GM12872 (cell line): ENCODE results near the gene IGSF21.

Experiments used
- TF ChIP-seq, protein P1 (sequence below): IDR thresholded peaks from 3 replicates; pipeline ENCODE4 v1.5.1; 2011; ENCODE audit warnings: low read depth, mild to moderate bottlenecking, low read length, moderate library complexity; ENCODE audit not compliant: insufficient read depth

IGSF21 gene

DNA sequence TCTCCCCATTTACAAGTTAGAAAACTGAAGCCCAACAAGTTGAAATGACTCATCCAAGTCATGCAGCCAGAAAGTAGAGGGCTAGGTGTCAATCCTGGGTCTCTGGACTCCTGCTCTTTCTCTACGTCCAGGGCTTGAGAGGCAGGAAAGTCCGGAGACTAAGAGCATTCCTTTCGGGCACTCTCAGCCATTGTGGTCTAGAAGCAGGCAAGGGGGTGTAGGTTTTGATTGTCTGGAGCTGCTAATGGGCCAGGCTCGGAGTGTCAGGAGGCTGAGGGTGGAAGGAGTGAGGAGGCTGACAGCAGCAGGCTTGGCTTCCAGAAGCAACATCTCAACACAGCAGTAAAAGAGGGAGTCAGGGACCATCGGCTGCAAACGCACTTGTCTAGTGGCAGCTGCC lies 265.6 kb downstream of the IGSF21 start:
- TF ChIP-seq, protein P1, sequence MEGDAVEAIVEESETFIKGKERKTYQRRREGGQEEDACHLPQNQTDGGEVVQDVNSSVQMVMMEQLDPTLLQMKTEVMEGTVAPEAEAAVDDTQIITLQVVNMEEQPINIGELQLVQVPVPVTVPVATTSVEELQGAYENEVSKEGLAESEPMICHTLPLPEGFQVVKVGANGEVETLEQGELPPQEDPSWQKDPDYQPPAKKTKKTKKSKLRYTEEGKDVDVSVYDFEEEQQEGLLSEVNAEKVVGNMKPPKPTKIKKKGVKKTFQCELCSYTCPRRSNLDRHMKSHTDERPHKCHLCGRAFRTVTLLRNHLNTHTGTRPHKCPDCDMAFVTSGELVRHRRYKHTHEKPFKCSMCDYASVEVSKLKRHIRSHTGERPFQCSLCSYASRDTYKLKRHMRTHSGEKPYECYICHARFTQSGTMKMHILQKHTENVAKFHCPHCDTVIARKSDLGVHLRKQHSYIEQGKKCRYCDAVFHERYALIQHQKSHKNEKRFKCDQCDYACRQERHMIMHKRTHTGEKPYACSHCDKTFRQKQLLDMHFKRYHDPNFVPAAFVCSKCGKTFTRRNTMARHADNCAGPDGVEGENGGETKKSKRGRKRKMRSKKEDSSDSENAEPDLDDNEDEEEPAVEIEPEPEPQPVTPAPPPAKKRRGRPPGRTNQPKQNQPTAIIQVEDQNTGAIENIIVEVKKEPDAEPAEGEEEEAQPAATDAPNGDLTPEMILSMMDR, result no peak

DNA sequence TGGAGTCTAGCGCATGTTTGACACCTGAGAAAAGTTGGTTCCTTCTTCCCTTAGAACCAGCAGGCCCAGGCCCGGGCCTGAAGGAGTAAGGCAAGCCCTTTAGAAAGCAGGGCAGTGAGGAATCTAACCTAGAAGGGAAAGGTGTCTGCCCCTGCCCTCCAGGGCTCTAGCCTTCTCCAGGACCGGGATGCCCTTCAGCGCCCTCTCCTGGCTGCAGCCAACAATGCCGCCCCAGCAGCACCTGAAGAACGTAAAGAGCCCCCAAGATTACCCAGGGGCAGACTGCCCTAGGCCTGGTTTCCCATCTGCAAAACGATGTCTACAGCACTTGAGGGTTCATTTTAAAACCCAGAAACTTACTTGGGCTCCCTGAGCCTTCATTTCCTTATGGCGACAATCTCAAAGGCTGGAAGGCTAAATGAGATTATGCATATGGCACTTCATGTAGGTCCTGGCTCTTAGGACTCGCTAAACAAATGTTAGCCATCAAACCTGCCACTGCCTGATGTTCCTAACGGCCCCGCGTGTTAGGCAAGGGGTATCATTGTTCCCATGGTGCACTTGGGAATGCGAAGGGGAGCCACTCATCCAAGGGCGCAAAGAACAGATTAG lies 266.4 kb downstream of the IGSF21 start:
- TF ChIP-seq, protein P1, result peak; percentile 67

DNA sequence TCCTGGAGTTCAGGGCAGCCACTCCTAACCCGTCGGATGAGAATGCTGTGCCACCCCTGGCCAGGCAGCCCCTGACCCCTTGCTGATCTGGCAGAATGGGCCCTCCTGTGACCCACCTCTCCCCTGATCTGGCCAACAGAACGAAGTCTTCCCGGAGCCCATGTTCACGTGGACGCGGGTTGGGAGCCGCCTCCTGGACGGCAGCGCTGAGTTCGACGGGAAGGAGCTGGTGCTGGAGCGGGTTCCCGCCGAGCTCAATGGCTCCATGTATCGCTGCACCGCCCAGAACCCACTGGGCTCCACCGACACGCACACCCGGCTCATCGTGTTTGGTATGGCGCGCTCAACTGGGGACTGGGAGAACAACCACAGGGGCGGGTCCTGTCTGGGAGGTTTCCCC lies 269.1 kb downstream of the IGSF21 start:
- TF ChIP-seq, protein P1, result no peak

DNA sequence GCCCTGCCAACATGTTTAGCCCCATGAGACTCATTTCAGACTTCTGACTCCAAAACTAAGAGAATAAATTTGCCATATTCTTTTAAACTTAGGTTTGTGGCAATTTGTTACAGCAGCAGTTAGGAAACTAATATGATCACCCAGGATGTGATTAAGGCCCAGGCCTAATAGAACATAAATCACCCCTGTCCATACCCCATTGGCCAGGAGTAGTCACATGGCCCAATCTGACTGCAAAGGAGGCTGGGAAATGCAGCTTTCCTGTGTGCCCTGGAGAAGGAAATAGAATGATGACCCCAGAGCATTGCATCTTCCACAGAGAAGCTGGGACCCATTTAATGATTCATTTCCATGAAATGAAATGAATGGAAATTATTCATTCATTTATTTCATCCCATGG lies 272.7 kb downstream of the IGSF21 start:
- TF ChIP-seq, protein P1, result no peak

DNA sequence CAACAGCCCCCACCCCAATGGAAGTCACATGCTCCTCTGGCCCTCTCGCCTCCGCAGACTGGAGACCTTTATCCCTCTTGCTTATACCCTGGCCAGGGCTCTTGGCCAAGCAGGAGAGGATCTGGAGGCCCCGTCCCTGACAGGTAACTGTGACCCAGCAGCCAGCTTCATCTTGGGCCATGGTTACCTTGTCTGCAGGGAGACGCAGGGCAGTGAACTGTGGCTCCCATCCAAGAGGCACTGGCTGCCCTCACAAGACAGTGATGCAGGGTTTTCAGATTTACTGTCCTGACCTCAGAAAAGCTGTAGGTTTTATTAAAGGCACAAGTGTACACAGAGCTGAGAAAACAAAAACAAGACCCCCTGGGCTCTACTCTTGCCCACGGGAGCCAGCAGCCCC lies 276.5 kb downstream of the IGSF21 start:
- TF ChIP-seq, protein P1, result no peak

DNA sequence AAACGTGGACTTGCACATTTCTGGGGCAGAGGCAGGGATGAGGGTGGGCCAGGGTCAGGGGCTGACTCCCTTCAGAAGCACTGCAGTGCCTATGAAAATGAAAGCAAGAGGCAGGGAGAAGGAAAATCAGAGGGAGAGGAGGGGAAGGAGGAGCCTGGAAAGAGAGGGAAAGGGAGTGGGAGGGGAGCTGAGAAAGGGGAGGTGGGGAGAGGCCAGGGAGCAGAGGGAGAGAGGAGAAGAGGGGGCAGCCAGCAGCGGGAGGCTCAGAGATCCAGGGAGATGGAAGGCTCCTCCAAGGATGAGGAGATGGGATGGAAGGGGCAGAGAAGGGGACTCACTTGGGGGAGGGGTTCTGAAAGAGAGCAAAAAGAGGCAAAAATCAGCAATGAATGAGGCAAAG lies 276.9 kb downstream of the IGSF21 start:
- TF ChIP-seq, protein P1, result no peak

DNA sequence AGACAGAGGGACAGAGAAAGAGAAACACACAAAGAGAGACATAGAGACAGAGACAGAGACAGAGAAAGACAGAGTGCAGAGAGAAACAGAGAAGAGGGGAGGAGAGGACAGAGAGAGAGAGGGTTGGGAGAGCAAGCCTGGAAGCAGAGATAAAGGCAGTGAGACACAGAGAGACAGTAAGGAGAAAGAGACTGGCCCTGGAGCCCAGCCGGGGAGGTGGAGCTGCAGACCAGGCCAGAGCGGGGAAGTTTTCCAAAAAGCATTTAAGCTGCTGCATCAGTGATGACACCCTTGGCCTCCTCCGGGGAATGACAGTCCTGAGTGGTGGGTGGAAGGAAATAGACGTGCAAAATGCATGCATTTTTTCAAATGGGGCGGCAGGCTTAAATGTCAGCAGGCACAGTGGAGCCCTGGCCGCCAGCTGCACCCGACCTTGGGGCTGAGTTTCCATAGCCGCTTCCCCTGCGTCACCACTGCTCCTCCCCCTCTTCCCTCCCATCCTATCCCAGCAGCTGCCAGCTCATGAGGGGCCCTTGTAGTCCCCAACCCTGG lies 277.7 kb downstream of the IGSF21 start:
- TF ChIP-seq, protein P1, result no peak
